GM19043 (cell line): ENCODE data around the gene POLD2.
"Not testable (repeated sequence)": the region's sequence is repeated elsewhere in the genome, so short reads cannot be mapped to it uniquely, and the experiment has no call there.

ENCODE experiments used
- ATAC-seq: cut with Tn5 transposase; IDR thresholded peaks from one replicate; pipeline ENCODE4 v1.9.1; 2021; ENCODE audit warnings: low read depth; ENCODE audit not compliant: unreplicated experiment

POLD2 gene

DNA sequence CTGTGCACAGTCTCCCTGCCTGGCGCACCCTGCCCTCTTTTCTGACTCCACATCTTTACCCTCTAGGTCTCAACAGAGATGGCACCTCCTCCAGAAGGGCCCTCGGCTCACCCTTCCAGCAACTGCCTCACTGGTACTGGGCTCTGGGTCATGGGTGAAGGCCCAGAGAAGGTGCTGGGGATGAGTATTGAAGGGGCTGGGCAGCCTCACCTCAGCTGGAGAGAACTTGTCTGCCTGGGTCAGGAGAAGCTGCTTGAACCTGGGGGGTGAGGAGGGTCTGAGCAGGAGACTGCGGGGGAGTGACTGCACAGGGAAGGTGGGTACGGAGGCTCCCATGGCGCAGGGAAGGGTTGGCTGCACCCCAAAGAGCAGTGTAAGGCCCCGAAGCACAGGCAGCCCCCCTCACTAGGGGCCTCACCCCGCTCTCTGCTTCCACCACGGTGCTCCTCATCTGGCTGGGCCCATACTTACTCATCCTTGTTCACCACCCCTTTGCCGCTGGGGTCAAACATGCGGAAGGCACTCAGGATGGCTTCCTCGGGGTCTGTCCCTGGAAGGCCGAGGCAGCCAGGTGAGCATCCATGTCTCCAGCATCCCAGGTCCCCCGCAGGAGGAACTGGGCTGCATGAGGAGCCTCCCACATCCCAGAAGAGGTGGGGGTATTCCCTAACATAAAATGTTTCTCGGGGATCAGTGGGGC, 16.1 kb upstream of the POLD2 start:
- no peak for ATAC-seq

DNA sequence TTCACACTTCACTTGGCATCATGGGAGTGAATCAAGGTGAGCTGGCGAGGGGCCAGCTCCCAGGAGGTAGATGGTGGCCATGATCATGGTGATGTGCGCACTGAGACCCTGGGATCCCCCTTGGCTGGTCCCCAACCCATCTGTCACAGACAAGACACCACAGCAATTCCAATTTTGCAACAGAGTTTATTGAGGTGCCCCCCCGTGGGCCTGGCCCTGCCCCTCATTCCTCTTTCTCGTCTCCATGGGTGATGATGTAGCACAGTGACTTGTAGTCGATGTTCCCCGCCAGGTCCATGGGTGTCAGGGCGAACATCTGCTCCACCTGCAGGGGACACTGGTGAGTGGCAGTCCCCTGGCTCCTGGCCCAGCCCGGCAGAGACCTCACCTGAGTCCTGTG, 15.3 kb upstream of the POLD2 start:
- ATAC-seq: no peak

DNA sequence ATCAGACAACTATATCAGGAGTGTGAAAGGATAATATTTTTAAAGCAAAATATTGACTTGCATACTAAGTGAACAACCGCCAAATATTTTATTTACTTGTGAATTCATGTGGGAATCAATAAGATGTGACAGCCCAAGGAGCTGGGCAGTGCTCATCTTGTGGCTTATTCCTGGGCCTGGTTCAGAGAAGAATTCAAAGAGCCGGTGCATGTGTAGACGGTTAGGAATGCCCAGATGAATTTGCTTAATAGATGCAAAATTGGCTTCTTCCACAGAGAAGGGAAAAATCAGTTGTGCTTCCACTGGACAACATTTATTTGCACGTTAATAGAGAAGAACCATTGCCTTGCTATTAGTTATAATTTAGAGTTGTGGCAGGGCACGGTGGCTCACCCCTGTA, 13.4 kb upstream of the POLD2 start:
- ATAC-seq: no peak

DNA sequence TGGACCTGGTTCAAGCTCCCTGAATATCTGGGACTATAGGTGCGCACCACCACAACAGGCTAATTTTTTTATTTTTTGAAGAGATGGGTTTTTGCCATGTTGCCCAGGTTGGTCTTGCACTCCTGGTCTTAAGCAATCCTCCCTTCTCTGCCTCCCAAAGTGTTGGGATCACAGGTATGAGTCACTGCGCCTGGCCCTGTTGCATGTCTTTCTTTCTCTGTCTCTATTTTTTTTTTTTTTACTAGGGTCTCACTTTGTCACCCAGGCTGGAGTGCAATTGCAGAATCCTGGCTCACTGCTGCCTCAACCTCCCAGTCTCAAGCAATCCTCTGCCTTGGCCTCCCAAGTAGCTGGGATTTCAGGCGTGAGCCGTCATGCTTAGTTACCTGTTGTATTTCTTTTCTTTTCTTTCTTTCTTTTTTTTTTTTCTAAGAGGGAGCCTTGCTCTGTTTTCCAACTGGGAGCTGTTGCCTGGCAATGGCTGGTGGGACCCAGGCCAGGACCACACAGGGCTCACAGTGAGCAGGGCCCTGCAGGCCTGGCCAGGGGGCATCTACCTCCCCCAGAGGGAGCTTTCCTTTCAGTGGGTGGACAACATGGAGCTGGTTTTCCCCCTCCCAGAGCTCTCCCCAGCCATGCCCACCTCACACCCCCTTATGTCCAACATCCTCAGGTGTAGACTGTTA, 11.7 kb upstream of the POLD2 start:
- ATAC-seq: no peak

DNA sequence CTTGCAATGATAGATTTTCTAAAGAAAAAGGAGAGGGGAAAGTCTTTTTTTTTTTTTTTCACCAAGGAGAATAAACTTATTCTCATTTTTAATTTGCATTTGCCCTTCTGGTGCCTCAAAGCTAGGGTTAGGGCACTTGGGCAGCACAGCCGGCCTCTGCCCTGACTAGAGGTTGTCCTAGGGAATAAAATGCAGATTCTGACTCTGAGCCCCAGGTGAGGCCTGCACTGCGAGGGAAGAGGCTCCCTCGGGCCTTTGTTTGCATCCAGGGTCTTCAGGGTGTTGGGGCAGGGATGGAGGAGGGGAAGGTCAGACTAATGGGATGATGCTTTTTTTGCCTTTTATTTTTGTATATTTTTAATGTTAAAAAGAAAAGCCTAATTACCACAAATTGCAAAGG, 9.9 kb upstream of the POLD2 start:
- ATAC-seq: no peak

DNA sequence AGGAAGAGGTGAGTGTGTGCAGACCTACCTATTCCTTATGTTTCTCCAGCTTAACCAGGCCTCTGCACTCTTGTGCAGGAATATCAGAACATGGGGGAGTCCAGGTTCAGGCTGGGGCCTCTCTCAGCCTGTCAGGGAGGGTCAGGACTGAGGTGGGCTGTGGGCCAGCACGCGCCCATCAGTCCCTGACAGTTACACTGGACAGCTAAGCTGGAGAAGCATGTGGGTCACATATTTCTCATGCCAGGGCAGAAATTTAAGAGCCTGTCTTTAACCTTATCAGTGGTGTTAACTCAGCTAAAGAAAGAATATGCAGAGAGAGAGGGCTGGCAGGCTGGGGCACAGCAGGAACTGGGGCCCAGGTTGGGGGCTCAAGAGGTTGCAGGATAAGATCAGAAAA, 8.7 kb upstream of the POLD2 start:
- no peak for ATAC-seq

DNA sequence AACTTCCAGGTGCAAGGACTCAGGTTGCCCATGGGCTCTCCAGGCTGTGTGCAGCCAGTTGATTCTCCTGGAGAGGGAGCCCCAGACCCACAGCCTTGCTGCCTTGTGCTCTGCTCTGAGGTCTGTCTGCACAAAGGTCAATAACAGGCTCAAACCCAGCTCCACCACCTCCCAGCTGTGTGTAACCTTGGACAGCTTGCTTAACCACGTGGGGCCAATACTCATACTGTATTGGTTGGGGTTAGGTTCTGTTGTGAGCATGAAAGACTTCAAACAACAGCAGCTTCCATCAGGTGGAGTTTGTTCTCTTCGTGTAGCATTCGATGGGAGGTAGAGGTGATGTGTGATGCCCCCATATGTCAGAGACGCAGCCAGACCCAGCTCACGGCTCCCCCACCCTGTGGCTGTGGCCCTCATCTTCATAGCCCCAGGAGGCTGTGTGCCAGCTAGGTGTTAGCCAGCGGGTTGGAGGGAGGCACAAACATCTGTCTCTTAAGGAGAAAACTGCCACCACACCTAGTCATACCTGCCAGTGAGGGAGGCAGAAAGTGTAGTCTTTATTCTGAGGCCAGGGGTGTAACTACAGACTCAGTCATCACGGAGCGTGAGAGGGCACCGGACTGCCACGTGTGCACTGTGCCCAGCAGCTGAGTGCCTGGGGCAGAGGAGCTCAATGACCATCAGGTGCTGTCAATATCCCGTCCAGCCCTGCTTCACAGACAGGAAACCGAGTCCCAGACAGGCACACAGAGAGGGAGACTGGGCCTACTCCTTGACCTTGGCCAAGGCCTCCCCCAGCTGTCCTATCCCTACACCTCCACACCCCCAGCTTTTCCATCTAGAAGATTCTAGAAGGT, 8.1 kb upstream of the POLD2 start:
- ATAC-seq: no peak

DNA sequence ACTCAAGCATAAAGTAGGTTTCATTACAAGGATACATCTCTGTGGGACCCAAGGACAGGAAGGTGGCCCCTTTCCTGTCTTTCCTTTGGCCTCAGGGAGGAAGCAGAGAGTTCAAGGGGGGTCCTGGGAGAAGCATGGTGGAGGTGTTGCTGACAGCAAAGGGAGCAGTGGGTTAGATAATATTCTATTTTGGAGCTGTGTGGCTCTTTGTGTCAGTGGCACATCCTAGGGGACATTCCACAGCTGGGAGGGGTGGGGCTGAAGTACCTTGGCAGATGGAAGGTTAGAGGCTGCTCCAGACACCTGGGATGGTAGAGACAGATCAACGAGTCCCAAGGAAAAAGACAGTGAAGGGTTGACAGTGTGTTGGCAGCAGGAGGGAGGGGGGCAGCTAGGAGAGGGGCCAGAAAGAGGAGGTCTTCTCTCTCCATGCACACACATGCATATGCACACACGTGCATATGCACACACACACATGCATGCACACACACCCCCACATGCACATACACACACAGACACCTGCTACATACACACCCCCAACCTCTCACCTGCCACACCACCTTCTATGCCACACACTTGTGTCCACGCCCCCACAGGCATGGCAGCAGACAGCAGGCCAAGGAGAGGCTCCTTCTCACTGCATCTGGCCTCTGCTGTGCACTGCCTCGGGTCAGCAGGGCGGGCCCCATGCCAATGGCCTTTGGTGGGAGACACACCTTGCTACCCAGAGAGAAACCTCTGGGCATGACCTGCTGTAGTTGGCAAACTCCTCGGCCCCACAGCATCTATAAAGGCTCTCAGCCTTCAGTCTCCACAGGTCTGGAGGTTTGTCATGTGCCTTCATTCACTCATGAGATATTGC, 5.6 kb upstream of the POLD2 start:
- no peak for ATAC-seq

DNA sequence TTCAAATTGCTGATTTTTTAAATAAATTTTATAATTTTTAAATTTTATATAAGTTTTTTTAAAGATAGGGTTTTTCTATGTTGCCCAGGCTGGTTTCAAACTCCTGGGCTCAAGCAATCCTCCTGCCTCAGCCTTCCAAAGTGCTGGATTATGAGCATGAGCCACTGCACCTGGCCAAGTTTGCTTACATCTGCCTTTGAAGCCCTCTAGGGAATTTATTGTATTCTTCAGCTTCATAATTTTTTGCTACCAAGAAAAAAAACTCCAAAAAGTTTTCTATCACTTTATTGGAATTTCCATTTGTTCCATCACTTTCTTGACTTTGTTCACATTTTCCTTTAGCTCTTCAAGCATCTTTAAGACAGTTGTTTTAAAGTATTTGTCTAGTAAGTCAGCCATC, 3.8 kb upstream of the POLD2 start:
- ATAC-seq: no peak

DNA sequence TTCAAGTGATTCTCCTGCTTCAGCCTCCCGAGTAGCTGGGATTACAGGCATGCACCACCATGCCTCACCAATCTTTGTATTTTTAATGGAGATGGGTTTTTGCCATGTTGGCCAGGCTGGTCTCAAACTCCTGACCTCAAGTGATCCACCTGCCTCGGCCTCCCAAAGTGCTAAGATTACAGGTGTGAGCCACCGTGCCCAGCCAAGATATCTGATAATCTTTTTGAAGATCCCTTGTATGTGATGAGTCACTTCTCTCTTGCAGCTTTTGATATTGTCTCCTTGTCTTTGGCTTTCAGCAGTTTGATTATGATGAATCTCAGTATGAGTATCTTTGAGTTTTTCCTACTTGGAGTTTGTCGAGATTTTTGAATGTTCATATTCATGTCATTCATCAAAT, 3.2 kb upstream of the POLD2 start:
- ATAC-seq: not testable (repeated sequence)

DNA sequence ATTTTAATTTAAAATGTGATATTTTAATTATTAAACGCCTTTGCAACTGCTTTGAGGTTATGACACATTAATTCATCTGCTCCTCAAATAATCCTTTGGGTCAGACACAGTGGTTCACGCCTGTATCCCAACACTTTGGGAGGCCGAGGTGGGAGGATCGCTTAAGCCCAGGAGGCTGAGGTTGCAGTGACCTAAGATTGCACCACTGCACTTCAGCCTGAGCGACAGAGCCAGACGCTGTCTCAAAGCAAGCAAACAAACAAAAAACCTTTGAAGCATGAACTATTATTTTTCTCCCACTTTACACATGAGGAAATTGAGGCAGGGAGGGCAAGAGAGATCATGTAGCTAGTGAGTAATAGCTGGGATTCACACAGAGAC, 1.5 kb upstream of the POLD2 start:
- ATAC-seq: no peak

DNA sequence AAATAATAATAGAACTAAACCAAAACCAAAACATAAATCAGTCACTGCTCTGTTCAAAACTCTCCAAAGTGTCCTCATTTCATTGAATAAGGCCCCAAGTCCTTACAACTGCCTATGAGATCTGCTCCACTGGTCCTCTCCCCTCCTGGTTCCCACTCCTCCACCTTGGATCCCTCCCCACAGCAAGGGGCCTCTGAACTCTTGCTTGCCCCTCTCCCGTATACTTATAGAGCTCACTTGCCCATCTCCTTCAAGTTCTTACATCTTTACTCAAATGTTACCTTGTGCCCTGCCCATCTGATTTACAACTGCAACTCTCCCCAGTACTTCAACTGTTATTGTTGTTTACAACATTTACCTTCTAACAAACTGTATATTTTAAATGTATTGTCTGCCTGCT, 819 bp downstream of the POLD2 start:
- no peak for ATAC-seq

DNA sequence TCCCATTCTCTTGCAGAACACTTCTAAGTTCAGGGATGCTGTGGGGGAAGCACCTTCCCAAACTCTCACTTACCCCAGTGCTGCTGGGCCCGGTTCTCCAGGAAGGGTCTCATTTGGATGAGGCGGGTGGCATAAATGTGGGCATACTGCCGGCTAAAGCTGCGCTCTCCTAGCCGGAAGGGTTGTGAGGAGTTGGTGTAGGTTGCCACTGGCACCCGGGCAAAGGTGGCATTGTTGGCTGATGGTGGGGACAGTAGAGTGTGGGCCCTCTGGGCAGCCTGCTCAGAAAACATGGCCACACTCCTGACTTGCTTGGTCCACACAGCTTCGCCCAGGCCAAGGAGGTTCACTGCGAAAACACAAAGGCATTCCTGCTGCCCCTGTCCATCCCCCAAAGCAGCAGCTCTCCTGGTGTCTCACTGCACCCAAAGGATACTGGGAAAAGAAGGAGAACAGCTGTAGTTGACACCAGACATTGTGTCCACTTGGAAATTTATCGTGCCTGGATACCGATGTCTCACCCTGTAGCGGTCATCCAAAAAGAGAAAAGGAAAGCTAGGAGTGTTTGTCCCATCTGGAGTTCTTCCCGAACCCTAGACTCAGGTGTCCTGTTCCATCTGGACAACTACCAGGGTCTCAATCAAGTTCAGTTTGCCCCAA, 1.5 kb downstream of the POLD2 start:
- ATAC-seq: no peak

DNA sequence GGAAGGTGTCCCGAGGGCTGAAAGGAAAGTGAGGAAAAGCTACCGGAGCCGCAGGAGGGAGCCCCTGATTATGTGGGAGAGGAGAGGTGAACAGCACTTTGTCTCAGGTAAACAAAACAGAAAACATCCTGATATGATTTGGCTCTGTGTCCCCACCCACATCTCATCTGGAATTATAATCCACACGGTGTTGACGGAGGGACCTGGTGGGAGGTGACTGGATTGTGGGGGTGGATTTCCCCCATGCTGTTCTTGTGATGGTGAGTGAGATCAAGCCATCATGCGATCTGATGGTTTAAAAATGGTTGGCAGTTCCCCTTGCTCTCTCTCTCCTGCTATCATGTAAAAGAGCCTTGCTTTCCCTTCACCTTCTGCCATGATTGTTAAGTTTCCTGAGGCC, 3.0 kb downstream of the POLD2 start:
- ATAC-seq: no peak

DNA sequence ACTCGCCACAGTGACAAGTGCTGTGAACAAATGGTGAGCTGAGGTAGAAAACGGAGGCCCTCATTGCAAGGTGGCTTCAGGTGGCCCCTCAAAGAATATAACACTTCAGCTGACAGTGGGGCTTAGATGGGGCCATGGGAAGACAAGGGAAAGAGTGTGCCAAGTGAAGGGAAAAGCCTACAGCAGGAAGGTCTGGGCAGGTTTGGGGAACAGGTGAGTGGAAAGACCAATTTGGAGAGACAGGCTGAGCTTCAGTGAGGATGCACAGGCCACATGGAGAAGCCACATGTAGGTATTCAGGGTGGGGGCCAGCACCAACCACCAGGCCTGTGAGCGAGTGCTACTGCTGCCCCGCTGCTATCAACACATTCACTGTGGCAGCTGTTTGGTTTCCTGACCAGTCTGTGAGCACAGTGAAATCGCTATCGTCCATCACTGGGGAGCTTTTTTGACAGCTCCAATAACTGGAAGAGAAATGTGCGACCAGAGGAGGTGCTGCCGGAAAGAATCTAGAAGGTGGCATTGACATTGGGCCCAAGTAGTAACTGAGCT, 3.4 kb downstream of the POLD2 start:
- ATAC-seq: no peak

DNA sequence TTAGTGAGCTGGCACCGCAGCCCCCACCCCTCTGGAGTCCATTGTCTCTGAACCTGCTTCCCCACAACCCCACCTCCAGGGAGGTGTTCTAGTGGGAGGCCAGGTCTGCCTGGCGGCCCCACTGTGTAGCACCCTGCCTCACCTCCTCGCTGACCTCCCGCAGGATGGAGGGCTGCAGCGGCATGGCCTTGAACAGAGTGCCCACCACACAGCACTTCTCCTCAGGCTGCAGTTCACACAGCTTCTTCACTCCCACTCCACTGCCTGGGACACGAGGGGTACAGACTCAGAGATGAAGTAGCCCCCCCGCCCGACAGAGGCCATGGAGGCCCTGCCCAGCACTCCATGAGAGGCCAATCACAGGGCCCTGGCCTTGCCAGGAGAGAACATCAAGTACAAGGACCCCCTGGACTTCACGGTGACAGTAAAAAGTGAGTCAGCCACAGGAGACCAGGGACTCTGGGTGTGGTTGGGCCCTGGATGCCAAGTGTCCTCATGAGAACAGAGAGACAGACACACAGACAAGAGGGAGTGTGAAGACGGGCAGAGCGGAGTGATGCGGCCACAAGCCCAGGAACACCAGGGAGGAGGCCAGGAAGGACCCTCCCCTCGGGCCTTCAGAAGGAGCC, 5.4 kb downstream of the POLD2 start:
- ATAC-seq: no peak

DNA sequence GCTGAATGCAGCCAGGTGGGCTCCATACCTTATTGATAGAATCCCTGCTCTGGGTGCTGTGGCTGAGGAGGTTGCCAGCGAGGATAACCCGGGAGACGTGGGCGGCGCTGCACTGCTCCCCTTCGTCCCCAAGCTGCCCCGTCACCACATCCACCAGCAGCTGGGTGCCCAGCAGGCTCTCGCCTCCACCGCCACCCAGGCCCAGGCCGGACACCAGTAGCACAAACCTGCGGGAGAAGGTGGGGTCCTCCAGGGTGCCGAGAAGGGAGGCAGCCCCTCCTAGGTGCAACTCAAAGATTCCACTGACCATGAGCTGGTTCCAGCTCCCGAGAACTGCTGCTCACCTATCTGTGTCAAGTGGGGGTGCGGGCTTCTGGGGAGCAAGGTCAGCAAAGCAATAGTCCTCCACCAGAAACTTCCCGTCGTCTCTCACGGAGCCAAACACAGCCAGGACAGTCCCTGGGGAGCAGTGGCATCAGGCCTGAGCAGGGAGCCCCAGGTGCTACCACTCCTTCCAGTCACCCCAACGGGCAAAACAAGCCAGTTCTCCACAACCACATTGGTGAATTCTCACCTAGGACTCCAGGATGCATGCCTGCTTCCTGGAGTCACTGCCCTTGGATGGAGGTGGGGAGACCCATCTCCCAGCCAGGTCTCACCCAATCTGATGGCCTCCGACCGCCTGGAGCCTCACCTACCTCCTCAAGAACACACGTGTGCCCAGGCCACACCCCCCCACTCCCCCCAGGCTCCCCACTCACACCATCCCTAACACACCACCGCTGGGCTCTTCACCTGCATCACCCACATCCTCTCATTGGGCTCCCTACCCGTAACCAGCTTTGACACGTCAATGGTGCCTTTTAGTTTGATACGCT, 6.3 kb downstream of the POLD2 start:
- ATAC-seq: no peak

DNA sequence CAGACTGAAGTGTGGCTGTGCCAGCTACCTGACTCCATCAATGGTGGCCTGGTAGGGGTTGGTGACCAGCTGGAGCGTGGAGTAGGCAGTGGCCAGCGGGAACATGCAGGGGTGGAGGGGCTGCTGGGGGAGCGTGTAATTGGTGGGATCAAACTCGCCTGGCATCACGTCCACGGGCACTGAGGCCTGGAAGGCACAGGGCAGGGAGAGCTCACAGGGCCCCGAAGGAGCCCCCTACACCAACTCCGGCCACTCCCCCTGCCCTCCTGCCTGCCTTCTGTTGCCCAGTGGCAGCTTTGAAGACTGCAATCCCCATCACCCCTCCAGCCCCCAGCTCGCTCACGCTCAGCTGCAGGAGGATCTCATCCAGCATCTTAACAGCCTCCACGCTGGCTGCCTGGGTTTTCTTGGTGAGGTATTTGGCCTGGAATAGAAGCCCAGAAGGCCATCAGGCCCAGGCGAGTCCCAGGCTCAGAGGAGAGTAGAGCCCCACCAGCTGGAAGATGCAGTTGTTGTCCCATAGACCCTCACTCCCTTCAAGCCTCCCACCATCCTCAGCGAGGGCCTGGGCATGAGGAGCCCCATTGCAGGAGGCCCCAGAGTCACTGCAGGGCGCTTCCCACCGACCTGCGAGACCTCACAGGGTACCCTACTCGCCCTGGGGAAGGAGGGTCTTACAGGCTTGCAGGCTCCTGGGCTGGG, 7.1 kb downstream of the POLD2 start:
- ATAC-seq: no peak
